ENCODE results near the gene DNAJC21.
A peak's percentile ranks its signal among the peaks of the same experiment; 100 is the strongest.
"Not testable (repeated sequence)": the region's sequence is repeated elsewhere in the genome, so short reads cannot be mapped to it uniquely, and the experiment has no call there.

The DNAJC21 gene

GRCh38 chr5:34923694-34924461 lies 5.5 kb upstream of the DNAJC21 start:
- DNase-seq (ENCODE audit: low spot score) = peak; percentile 82

DNA sequence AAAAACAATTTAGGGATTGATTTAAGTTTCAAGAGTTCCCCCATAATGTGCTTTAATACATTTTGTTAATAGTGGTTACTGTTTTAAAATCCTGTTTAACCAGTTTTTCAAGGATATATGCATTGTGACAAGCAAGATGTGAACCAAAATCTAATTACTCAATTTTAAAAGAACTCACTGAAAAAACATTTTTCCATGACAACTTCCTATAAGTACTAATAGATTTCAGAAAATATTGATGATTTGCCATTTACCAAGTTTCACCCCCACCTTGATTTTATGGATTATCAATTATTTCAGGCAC lies 4.9 kb upstream of the DNAJC21 start:
- DNase-seq (ENCODE audit: low spot score) = no peak

DNA sequence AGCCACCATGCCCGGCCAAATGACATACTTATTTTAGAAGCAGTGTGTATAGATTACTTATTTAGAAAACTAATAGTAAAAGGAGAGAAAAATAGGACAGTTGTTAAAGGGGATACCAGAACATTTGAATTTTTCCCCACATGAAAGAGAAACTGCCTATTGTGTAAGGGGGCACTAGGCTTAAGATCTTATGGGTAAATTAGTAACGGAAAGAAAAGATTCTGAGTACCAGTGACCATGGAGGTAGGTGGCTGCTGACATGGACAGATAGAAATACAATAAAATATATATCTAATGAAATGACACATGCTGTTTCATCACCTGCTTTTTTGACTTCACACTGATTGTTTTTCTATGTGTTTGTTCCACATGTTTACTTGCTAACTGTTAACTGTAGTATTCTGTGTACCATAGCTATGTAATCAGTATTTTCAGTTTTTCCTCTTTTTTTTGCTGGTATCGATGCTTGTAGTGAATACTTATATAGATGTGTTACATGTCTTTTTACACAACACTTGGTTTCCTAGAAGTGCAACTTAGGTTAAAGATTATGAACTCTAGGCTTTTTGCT lies 3.0 kb upstream of the DNAJC21 start:
- no peak for DNase-seq (ENCODE audit: low spot score)

GRCh38 chr5:34927785-34928184 lies 1.6 kb upstream of the DNAJC21 start:
- no peak for DNase-seq (ENCODE audit: low spot score)

DNA sequence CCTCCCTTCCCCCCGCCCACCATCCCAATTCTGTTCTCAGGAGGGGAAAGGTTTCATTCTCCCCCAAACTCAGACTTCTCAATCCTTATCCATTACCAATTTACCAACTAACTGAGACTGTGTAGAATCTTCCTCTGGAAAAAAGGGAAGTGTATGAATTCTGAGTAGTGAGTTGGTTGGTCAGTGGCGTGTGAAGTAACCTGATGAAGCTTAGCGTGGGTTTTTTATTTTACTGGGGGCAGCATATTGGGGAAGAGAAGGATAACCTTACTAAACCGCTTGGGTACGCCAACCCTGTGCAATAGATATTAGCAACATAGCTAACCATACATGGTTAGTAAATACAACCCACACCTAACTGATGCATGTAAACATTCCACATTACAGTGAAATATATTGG lies 1.1 kb upstream of the DNAJC21 start:
- no peak for DNase-seq (ENCODE audit: low spot score)

DNA sequence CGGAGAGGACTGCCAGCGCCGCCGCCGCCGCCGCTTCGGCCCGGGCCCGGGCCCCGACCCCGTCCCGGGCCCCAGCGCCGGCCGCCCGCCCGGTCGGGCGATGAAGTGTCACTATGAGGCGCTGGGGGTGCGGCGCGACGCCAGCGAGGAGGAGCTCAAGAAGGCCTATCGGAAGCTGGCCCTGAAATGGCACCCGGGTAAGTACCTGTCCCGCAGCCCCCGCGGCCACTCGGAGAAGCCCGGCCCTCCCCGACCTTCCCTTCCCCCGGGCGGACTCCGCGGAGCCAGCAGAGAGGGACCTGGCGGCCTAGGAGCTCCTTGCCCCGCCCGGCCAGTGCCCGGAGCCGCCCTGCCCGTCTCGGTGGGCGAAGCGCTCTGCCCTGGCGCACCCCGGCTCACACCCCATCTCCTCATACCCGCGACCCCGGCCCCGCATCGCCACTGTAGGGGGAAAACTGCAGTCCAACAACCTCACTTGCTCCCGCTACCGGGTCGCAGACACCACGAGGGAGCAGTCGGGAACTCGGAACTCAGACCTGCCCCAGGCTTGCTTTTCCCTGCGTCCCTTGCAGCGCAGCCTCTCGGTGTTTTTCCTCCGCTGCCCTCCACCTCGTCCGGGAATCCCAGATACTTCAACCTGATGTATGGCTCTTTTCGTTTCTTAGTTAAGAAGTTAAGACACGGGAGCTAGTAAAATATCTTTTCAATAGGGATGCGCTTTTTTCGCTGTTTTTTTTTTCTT lies 532 bp downstream of the DNAJC21 start:
- DNase-seq (ENCODE audit: low spot score) = peak; percentile 91

DNA sequence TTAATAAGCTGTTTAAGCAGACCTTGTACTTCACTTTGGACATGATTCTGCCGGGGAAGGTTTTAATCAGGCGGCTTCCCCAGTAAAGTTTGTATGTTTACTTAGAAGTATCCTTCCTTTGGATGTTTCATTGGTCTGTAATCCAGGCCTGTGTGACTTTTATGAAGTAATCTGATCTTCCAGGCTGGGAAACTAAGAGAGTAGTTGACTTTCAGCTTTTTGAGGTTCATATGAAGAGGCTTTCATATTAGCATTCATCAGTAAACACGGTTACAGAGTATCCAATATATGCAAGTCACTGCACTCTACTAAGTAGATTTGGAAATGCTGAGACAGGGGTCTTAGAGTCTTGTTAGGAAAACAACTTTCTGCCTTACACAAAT lies 1.1 kb downstream of the DNAJC21 start:
- peak; percentile 11 for DNase-seq (ENCODE audit: low spot score)

- no peak for DNase-seq (ENCODE audit: low spot score)
These were observed 1.5 kb downstream of the DNAJC21 start for GRCh38 chr5:34930870-34931269.

GRCh38 chr5:34932947-34933346 lies 3.6 kb downstream of the DNAJC21 start:
- no peak for DNase-seq (ENCODE audit: low spot score)

- no peak for DNase-seq (ENCODE audit: low spot score)
These were observed 12.6 kb downstream of the DNAJC21 start for GRCh38 chr5:34941936-34942335.

DNA sequence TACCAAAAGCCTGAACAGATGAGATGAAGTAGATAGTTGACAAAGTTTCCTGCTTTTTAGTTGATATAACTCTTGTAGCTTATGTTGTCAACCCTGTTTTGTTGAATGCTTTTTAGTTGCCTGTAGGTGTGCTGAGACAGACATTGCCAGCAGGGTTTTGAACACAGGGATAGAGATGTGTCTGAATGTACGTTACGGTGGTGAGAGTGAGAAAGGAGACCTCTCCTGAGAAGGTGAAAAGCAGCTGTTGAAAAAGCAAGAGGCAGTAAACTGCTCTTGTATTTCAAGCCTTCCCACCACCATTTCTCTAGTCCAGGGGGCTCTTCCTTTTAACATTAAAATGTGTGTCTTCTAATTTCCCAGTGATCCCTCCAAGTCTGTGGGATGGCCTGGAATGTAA lies 14.7 kb downstream of the DNAJC21 start:
- DNase-seq (ENCODE audit: low spot score) = no peak

- DNase-seq (ENCODE audit: low spot score) = no peak
These were observed 15.2 kb downstream of the DNAJC21 start for GRCh38 chr5:34944460-34945047.

GRCh38 chr5:34957321-34957720 lies 28.0 kb downstream of the DNAJC21 start:
- no peak for DNase-seq (ENCODE audit: low spot score)

- peak; percentile 18 for DNase-seq (ENCODE audit: low spot score)
These were observed 28.7 kb downstream of the DNAJC21 start for GRCh38 chr5:34957857-34958690.

- peak; percentile 53 for DNase-seq (ENCODE audit: low spot score)
These were observed 30.0 kb downstream of the DNAJC21 start for GRCh38 chr5:34959323-34959722.

DNA sequence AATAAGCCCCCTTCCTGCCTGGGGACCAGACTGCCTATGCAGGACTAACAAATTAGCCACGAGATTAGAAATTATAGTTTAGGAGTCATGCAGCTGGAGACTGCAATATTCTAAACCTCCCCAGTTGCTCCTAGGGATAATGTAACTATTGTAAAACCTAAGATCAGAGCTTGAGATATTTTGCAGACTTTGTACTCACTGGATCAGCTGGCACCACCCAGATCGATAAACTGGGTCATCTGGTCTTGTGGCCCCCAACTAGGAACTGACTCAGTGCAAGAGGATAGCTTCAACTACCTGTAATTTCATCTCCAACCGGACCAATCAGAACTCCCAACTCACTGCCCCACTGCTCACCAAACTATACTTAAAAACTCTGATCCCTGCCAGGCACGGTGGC lies 38.2 kb downstream of the DNAJC21 start:
- DNase-seq (ENCODE audit: low spot score) = no peak

DNA sequence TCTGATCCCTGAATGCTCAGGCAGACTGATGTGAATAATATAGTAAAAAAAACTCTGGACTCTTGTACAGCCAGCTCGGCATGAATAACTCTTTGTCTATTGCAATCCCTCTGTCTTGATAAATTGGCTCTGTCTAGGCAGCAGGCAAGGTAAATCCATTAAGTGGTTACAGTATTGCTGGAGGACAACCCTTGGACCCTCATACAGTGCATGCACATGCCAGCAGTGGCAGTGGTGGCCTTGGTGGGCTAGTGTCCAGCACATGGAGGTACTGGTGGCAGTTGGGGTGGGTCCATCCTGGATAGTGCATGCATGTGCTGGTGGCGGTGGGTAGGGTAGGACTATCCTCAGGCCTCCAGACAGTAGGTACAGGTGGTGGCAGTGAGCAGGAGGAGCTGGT lies 38.9 kb downstream of the DNAJC21 start:
- DNase-seq (ENCODE audit: low spot score) = no peak

- DNase-seq (ENCODE audit: low spot score) = no peak
These were observed 41.2 kb downstream of the DNAJC21 start for GRCh38 chr5:34970552-34970951.

DNA sequence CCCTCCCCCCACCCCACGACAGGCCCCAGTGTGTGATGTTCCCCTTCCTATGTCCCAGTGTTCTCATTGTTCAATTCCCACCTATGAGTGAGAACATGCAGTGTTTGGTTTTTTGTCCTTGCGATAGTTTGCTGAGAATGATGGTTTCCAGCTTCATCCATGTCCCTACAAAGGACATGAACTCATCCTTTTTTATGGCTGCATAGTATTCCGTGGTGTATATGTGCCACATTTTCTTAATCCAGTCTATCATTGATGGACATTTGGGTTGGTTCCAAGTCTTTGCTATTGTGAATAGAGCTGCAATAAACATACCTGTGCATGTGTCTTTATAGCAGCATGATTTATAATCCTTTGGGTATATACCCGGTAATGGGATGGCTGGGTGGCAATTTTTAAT lies 42.3 kb downstream of the DNAJC21 start:
- DNase-seq (ENCODE audit: low spot score) = not testable (repeated sequence)

- no peak for DNase-seq (ENCODE audit: low spot score)
These were observed 47.0 kb downstream of the DNAJC21 start for GRCh38 chr5:34976347-34976746.

DNA sequence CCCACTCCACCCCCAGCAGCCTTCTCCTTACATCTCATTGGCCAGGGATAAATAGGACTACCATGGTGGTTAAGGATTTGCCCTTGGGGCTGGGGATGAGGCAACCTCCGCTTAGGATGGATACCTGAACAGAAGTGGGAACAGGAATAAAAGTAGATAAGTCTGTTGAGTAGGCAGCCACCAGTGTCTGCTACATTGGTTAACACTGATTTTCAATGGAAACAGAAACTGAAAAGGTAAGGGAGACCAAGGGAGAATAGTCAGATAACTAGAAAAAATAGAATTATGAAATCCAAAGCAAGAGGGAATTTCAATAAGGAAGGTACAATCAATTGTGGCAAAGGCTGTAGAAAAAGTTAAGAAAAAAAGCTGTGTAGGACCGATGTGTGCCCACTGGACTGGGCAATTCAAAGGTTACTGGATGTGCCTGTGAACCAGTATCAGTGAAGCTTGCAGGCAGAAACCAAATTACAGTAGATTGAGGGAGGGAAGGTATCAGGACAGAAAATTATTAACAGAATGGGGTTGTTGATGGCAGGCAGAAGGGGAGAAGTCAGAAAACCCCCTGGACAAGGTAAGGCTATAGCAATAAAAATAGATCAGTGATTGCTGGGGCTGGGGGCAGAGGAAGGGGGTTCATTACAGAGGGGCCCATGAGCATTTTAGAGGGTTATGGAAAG lies 48.7 kb downstream of the DNAJC21 start:
- DNase-seq (ENCODE audit: low spot score) = no peak

DNA sequence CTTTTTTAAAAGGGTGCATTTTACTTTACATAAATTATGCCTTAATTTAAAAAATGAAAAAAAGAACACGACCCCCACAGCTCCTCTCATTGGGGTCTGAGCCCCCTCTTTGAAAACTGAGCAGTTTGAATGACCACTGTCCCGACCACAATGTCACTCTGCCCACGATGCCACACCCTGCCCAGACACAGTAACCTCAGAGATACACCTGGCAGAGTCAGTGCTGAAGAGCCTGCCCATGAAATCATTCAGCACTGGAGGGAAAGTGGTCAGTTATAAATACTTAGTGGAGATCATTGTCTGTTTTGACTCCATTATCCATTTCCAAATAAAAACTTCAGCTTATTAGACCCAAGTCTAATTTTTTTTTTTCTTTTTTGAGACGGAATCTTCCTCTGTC lies 49.3 kb downstream of the DNAJC21 start:
- no peak for DNase-seq (ENCODE audit: low spot score)

All from LoVo (cell line).